Measurements from ENCODE around the gene MAP2K4.
"Not testable (repeated sequence)": the region's sequence is repeated elsewhere in the genome, so short reads cannot be mapped to it uniquely, and the experiment has no call there.

MAP2K4 gene

DNA sequence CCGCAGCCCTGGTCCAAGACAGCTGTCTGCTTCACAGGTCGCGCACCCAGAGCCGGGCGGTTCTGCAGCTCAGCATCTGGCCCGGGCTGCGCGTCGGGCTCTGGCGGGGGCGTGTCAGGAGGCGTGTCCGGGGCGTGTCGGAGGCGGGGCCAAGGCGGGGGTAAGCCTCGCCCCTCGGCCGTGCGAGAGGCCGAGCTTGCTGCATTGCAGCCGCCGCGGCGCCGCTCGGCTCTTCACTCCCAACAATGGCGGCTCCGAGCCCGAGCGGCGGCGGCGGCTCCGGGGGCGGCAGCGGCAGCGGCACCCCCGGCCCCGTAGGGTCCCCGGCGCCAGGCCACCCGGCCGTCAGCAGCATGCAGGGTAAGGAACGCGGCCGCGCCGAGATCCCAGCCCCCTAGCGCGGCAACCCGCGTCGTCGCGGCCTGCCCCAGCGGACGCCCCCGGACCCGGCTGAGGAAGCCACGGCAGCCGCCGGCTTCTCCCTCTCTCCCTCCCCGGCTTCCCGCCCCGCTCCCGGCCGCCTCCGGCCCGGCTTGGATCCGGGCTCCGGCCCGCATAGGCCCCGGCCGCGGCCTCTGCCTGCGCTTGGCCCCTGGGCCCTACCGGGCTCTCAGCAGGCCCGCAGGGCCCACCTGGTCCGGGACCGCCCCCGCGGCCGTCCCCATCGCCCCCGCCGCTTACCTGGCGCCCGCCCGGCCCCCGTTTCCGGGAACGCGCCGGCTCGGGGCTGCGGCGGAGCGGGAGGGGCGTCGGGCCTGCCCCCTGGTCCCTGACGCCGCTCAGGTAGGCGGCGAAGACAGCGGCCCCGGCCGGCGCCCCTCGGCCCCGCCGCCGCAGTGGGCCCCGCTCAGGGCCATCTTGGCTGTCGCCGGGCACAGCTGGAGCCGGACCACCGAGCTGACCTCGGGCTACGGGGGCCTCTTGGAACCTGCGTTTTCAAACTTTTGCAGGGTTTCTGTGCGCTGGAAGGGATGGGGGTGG lies at the start of gene MAP2K4:
TSS of gene MAP2K4 (plus strand) at position 236 of the 981 bp plus-strand sequence. CDS start at position 246, 10 bp downstream.
- peak; percentile 8 for DNase-seq

DNA sequence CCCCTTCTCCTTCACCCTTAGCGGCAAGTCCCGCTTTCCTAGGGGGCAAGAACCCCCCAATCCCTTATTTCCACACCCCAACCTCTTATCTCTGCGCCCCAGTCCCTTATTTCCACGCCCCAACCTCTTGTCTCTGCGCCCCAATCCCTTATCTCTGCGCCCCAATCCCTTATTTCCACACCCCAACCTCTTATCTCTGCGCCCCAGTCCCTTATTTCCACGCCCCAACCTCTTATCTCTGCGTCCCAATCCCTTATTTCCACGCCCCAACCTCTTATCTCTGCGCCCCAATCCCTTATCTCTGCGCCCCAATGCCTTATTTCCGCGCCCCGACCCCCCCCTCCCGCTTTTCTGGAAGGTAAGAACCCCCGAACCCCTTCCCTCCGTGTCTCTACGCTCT lies 47.9 kb upstream of the MAP2K4 start:
- DNase-seq: not testable (repeated sequence)

DNA sequence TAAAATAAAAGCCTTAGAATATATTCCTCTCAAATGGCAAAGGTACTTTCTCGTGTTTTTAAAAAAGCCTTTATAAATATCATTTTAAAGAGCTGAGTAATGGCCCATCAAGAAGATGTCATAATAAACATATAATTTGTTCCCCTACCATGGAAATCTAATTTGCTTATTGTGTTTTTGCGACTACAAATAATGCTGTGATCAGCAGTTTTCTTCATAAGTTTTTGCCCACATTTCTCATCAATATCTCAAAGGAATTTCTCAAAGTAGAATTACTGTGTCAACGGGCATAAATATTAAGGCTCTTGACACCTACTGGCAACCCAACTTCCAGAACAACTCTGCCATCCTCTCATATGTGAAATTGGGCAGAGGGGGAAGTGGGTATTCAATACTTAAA lies 40.9 kb upstream of the MAP2K4 start:
- no peak for DNase-seq

DNA sequence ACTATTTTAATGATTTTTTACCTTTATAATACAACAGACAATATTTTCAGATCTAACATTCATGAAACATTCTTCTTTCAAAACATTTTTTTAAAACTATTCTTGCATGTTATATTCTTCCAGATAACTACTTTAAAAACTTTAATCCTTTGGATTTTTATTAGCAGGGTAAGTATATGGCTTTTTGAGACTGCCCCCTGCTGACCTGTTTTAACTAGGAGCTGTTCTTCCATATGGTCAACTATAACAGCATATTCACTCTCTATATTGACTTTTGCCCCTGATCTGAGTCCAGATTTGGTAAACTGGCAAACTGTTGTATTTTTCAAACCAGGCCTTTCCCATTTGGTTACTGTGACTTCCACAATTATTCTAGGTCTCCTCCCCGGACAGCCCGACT lies 39.9 kb upstream of the MAP2K4 start:
- no peak for DNase-seq

DNA sequence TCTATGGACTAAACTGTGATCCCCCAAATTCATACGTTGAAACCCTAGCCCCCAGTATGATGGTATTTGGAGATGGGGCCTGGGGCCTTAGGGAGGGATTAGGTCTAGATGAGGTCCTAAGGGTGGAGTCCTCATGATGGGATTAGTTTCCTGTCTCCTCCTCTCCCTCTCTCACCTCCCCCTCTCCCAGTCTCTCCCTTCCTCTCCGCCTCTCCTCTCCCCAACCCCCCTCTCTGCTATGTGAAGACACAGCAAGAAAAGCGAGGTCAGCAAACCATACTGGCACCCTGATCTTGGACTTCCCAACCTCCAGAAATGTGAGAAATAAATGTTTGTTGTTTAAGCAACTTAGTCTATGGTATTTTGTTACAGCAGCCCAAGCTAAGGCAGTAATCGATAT lies 38.8 kb upstream of the MAP2K4 start:
- DNase-seq: no peak

DNA sequence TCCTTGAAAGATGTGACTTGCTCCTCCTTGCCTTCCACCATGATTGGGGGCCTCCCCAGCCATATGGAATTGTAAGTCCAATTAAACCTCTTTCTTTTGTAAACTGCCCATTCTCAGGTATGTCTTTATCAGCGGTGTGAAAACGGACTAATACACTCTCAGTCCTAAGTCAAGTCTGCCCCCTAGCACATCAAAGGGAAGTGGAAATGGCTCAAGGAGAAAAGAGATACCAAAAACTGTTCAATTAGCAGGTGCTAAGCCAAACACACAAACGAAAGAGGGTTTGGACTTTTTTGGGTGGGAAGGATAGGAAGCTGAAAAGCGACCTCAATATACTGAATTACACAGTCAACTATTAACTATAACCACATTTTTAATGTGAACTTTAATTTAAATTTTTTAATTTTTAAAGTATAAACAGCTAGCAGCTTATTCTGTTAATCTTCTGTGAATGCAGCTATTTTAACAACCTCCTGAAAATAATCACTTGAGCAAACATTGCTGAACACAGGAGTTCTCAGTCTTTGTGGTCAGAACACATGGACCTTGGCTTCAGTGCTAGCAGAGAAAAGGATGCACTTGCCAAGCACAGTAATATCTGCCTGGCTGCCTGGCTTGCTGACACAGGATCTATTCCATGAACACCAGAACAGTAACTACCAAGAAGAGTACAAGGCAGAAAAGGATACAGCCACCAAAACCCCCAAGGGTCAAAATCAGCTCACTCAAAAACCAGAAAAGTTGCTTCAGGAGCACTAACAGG lies 34.3 kb upstream of the MAP2K4 start:
- no peak for DNase-seq

DNA sequence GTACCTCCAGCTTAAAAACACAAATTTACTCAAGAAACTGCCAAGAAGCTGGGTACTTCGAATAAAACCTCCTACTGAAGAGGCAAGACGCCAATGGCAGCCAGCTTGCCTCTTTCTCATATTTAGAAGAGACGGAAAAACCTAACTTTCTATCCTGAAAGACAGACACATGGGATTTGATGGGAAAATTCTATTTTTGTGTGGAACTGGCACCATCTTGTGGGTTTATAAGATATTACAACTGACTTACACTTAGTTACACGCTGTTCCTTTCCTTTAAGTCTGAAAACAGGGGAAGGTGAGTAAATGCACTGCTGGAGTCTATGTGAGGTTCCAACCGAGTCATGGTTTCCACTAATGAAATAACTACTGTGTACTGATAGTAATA lies 33.7 kb upstream of the MAP2K4 start:
- no peak for DNase-seq

DNA sequence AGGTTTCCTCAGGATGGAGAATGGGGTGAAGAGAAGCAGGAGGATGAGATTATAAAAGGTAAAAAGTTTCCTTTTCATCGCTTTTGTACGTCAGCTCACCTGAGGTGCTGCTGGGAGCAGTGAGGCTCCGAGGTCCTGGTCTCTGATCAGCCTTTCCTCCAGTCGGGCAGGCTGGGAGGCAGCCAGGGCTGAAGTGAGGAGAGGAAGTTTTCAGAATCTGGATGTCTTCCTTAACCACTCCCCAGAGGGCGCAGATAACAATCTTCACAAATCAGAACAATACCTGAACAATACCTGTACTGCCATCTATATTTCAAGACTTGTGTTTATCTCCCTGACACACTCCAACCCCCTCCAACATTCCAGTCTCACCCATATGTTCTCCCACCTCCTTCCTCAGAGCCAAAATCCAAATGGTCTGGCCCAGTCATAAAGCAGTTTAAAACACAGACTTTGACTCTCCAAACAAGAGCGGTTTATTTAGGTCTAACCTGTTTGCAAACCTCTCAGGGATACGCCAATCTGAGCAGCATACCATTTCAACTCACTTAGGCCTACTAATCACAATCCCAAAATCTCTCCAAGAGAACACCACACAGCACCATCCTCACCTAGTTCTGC lies 30.2 kb upstream of the MAP2K4 start:
- DNase-seq: no peak

DNA sequence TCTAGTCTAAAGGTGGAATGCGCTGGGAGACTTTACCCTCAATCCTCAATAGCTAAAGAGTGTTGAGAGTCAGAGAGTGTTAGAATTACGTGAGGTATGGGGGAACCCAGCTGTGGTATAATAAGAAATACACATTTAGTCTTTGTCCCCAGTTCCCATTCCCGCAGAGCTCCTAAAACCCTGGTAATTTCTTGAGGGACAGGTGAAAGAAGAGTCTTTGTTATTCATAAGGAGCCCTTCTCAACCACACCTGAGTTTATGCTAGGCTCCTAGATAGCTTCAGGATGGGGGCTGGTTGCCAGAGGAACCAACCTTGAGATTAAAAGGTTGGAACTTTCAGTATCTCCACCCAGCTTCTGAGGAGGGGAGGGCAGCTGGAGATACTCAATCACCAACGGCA lies 29.2 kb upstream of the MAP2K4 start:
- no peak for DNase-seq

DNA sequence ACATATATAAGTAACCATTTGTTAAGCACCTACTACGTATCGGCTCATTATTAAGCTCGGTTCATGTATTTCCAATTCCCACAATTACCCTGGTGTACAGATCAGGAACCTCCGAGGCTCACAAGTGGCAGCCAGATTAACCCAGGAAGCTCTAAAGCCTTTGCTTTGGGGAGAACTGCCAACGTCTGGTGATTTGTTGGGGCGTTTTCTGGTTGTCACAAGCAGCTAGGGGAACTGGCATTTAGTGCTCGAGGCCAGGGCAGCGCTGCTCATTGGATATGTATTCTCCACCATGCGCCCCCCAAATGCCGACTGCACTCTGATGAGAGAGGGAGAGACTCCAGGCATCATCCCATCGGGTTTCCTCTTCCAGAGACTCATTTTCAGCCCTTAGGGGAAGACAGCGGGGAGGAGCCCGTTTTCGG lies 23.9 kb upstream of the MAP2K4 start:
- DNase-seq: peak; percentile 1

DNA sequence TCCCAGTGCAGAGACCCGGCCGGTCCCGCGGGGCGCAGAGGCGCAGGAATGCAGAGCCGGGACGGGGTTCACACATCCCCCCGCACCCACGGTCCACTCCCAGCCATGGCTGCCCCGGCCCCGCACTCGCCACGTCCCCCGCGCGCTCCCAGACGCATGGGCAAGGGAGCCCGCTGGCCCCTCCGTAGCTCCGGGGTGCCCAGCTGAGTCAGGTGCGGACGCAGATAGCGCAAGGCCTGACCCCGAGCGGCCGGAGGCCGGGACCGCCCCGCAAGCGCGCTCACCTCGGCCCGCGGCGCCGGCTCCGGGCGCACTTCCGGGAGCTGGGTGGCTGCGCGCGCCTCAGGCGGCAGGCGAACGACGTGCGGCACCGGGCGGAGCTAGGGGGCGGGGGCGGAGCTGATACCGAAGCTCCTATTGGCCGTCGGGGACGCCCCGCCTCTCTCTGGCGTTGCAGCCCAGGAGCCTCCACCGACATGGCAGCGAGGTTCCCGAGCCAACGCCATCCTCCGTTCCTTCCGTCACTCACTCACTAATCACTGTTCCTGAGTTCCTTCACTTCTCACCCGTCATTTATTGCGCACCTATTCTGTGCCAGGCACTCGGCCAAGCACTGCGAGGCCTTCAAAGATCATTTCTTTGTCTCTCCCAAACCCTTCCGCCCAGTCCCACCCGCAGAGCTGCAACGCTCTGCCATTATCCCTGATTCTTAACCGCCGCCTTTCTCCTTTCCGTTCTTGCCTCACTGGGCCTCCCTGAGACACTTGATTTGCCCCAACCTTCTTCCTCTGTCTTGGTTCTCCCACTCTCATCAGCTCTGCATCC lies 23.3 kb upstream of the MAP2K4 start, which contains the start of gene ZNF18:
TSS of gene ZNF18 (minus strand) at position 329 of the 825 bp plus-strand sequence. CDS start 4,646 bp downstream, outside the sequence.
- DNase-seq: peak; percentile 38

DNA sequence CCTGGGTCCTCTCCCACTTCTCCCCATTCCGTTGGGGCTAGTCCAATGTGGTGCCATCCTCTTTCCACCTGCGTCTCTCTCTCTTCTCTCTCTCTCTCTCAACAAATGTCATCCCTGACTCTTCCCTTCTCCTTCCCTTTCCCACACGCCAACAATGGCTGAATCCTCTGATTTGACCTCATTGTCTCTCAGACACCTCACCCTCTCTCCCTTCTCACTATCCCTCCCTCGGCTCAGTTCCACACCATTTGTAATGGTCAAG lies 22.8 kb upstream of the MAP2K4 start:
- DNase-seq: no peak

DNA sequence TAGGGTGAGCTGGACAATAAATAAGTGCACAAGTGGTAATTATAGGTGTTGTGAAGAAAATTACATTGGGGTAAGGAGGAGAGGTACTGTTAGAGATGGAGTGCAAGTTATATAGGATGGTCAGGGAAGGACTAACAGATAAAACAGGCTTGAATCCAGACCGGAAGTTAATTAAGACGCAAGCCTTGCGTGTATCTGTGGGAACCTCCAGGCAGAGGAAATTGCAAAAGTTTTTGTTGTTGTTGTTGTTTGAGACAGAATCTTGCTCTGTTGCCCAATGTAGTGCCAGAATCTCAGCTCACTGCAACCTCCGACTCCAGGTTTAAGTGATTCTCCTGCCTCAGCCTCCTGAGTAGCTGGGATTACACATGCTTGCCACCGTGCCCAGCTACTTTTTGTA lies 21.0 kb upstream of the MAP2K4 start:
- no peak for DNase-seq

DNA sequence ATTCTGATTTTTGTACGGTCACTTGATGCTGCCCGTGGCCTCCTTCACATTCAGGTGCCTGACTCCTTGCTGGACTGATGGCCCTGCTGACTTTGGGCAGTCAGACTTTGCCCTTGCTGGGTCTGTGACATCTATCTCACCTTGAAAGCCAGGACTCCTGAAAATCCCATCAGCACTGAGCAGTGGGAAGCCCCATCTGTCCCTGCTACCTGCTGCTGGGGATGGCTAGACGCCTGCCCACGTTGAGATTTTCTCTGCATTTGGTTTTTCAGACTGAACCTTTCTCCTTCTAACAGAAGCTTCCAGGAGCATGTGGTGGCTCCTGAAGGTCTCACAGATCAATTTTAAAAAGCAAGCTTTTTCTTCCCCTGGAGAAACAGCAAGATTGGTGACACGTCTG lies 13.2 kb upstream of the MAP2K4 start:
- no peak for DNase-seq

DNA sequence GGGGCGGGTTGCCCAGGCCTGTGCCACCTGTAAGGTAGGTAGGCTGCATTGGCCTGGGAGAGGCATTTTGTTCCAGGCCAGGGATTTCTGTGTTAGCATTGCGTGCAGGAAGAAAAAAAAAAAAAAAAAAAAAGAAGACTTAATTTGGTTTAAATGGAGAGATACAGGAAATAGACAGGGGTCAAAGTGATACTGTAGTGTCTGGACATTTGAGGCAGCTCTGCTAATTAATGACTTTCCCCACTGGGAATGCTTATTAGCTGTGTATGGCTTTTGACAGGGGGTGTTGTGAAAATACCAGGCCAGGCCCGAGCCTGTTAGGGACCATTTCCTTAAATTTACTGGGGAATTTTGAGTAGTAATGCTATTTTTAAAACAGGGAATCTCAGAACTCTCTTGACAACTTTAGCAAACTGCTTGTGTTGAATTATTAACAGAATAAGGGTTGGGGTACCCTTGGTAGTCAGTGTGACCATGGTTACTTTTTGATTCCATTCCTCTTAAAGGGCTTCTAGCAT lies 1.0 kb downstream of the MAP2K4 start:
- no peak for DNase-seq

DNA sequence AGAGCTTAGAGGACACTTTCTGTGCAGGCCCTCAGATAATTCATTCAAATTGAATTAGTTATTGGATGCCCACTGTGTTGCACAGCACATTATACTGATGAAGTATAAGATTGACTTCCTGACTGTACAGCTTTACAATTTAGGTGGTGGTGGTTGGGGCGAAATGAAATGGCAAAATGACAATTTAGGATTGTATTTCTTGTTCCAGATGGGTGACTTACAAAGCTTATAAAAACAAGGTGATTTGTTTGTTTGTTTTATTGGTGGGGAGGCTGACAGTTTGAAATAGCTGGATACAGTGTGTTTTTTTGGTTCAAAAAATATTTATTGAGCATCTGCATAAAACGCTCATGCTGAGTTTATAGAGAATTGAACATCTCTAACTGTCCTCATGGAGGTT lies 1.6 kb downstream of the MAP2K4 start:
- no peak for DNase-seq

DNA sequence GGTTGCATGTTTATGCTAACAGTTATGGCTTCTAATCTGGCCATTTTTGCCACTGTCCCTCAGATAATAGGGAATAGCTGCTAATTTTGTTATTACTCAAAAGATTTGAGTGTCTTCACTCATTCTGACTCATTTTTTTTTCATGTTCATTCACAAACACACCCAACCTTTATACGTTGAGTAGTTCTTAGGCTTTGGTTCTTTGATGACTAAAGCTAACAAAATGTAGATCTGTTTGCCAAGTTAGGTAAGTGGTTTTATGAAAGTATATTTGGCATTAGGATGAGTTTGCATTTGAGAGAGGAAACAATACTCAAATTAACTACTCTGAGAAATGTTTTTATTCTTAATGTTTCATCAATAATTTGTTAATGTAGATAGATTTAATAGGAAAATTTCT lies 3.6 kb downstream of the MAP2K4 start:
- no peak for DNase-seq

DNA sequence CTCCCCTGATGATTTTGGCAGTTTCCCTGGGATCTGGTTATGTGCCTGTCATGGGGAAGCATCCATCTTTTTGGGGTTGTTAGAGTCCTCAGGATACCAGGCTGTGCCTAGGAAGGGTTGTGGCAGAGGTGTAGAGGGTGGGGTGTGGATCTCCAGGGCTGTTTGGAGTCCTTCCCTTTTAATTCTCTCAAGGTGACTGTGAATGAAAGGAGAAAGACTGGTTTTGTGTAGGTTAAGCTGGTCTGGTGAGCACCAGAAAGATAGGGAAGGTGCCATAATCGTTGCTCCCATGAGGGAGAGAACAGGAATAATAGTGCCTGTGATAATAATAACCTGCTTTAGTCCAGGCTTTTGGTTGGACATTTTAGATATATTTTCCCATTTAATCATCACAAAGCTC lies 7.0 kb downstream of the MAP2K4 start:
- DNase-seq: no peak

DNA sequence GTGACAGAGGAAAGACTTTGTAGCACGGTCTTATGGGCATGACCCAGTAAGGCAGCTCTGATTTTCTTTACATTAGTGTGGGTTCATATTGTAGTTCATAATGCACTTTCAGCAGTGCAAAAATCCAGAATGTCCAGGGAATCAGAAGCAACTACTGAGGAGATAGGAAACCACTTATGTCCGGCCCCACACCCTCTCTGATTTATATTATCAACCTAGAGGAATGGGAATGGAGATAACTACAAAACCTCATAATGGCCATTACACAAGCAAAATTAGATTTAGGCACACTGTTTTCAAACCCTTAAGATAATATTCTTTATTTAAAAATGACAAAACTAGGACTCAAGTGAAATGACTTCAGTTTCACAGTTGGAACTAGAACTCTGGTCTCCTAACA lies 7.9 kb downstream of the MAP2K4 start:
- no peak for DNase-seq

DNA sequence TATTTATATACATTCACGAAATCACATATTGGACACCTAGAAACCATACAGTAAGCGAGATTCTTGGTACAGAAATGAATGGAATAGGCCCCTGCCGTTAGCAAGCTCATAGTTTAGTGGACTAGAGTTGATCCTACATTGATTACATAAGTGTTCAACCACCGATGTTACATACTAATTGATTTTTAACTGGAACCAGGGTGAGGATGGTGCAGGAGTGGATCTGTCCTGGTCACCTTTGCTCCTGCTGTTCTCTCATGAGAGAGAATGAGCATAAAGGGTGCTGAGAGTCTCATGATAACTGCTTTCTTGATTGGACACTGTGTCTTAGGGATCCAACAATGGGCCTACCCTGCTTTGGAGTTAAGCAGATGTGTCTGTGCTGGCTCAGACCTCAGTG lies 13.9 kb downstream of the MAP2K4 start:
- DNase-seq: no peak

DNA sequence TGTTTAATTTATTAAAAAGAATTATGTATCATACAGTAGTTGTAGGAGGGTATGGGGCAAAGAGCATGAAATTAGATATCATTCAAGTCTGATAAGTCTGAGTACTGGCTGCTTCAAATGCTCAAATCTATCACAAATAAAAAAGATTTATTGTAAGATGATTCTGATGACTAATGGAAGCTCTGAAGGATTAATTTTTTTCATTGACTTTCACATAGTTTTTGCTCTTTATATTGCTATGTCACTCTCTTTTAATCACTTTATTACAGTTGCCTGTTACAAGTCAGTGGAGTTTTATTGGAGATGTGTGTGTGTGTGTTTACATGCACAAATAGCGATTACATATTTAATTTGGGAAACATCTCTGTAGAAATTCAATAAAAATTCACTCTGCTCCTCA lies 15.0 kb downstream of the MAP2K4 start:
- no peak for DNase-seq

DNA sequence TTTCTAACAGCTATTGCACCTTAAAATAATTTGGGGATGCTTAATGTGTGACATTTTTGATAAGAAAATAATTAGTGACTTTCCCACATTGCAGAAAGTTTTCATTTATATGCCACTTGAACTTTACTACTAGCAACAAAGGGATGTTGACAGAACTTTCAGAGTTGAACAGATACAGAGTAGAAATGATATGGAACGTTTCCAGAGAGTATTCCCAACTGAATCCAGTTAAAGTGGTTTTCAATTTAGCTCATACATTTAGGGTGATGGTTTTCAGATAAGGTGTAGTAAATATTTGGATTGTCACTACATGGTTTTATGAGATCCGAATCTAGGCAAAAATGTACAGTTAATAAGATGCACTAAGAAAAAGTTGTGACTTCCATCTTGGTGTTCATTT lies 17.3 kb downstream of the MAP2K4 start:
- no peak for DNase-seq

DNA sequence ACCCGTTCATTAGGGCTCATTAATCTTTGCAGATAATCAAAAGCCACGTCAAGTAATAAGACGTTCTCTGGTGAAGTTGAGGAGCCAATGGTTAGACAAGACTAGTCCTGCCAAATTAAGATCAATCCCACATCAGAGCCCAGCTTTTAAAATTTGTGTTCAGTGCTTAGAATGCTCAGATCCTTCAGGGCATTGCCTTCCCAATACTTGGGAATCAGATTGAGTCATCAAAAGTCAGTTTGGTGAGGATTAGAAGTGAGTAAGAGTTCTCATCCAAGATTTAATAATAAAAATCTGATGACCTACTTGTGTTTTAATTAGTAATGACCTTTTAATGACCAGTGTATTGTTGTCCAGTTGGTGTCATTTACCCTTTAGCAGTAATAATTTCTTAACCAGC lies 19.8 kb downstream of the MAP2K4 start:
- DNase-seq: no peak

Measured in NCI-H2029 treated with DMSO at 0.1 percent for 48 hours (cell line).